Stimulated activated naive B cell treated with anti-CD40 and anti-IgM and Interleukin-4, amounts not matched to agents 10 μg/mL and 1 μg/mL and 100 μg/mL, for 72 hours (primary cell): ENCODE results near the gene SLC17A6.

Experiments used
- ATAC-seq, 2 donors: fragments of 150-1000 bp; cut with Tn5 transposase; replicated peaks; 2 replicates each; pipeline ENCODE4 v1.10.0; 2021; ENCODE audit warnings: moderate library complexity in 1 of 2
- DNase-seq: peaks from one replicate; pipeline ENCODE4 v3.0.0; 2021
- H3K27ac Mint-ChIP-seq: one replicate; pipeline ENCODE4 v1.8.0; 2022; ENCODE audit warnings: mild to moderate bottlenecking, mixed read lengths
- H3K27me3 Mint-ChIP-seq, 2 donors: one replicate each; pipeline ENCODE4 v1.8.0; 2022; ENCODE audit warnings: mixed read lengths in 2 of 2
- H3K36me3 Mint-ChIP-seq, 2 donors: one replicate each; pipeline ENCODE4 v1.8.0; 2022; ENCODE audit warnings: mixed read lengths in 2 of 2, mild to moderate bottlenecking in 1 of 2
- H3K4me1 Mint-ChIP-seq, 2 donors: one replicate each; pipeline ENCODE4 v1.8.0; 2022; ENCODE audit warnings: mixed read lengths in 2 of 2, mild to moderate bottlenecking in 1 of 2
- H3K4me3 Mint-ChIP-seq, 2 donors: one replicate each; pipeline ENCODE4 v1.8.0; 2022; ENCODE audit warnings: mild to moderate bottlenecking in 2 of 2, mixed read lengths in 2 of 2, moderate library complexity in 1 of 2
- H3K9me3 Mint-ChIP-seq, 2 donors: one replicate each; pipeline ENCODE4 v1.8.0; 2022; ENCODE audit warnings: mixed read lengths in 2 of 2, mild to moderate bottlenecking in 1 of 2

Gene SLC17A6

GRCh38 chr11:22426915-22427314, 88.7 kb downstream of the SLC17A6 start:
- Mint-ChIP-seq H3K9me3 (peaks cover 0 to 1% of the 10 kb centered on the region in 2 donors), H3K27ac (no peak overlapping the region), H3K36me3 (peaks cover 0 to 1% of the 10 kb centered on the region in 2 donors), H3K4me3 (no peak overlapping the region), H3K27me3 (peaks cover under 1 to 2% of the 10 kb centered on the region in 2 donors), H3K4me1 (peaks cover 0 to under 1% of the 10 kb centered on the region in 2 donors)
- ATAC-seq: no peak
- no peak for DNase-seq
